ENCODE measurements around the gene CLEC18B.
"Not testable (repeated sequence)": the region's sequence is repeated elsewhere in the genome, so short reads cannot be mapped to it uniquely, and the experiment has no call there.

DNA sequence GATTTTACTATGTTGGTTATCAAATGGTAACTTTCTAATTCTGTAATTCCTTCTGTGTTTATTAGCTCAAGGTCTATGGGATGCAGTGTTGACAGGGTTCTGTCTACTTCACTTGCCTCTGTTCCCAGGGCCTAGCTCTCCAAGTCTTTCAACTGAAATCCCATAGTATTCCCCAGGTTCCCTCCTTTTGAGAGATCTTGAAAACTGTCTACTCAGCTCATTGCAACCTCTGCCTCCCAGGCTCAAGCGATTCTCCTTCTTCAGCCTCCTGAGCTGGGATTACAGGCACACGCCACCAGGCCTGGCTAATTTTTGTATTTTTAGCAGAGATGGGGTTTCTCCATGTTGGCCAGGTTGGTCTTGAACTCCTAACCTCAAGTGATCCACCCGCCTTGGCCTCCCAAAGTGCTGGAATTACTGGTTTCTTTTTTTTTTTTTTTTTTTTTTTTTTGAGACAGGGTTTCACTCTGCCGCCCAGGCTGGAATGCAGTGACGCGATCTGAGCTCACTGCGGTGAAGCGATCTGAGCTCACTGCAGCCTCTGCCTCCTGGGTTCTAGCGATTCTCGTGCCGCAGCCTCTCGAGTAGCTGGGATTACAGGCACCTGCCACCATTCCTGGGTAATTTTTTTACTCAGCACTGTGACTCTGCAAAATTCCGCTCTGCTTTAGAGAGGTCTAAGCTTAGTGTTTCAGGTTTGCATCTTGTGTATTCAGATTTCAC lies 22.5 kb upstream of the CLEC18B start:
- TF ChIP-seq CTCF (IDR thresholded peaks at IDR 0.05; ENCODE audit: insufficient read depth, low read depth, low read length); EZH2 (IDR thresholded peaks at IDR 0.05; ENCODE audit: insufficient read depth, low read length): not testable (repeated sequence)

Data from astrocyte (in vitro differentiated cells and primary cell).